Measurements from ENCODE around the gene GMPR.
"Not testable (repeated sequence)": the region's sequence is repeated elsewhere in the genome, so short reads cannot be mapped to it uniquely, and the experiment has no call there.

The GMPR gene

GRCh38 chr6:16225062-16225731 lies 13.2 kb upstream of the GMPR start:
- not testable (repeated sequence) for DNase-seq (ENCODE audit: low read depth)

DNA sequence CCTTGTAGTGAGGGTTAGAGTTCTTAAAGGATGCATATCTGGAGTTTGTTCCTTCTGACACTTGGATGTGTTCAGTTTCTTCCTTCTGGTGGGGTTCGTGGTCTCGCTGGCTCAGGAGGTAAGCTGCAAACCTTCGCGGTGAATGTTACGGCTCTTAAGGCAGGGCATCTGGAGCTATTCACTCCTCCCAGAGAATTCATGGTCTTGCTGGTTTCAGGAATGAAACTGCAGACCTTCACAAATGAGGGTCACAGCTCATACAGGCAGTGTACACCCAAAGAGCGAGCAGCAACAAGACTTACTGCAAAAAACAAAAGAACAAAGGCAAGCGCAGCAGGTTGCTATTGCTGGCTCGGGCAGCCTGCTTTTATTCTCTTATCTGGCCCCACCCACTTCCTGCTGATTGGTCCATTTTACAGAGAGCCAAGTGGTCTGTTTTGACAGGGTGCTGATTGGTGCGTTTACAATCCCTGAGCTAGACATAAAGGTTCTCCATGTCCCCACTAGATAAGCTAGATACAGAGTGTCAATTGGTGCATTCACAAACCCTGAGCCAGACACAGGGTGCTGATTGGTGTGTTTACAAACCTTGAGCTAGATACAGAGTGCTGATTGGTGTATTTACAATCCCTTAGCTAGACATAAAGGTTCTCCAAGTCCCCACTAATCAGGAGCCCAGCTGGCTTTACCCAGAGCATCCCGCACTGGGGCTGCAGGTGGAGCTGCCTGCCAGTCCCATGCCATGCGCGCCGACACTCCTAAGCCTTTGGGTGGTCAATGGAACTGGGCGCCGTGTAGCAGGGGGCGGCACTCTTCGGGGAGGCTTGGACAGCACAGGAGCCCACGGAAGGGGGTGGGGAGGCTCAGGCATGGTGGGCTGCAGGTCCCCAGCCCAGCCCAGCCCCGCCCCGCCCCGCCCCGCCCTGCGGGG lies 12.0 kb upstream of the GMPR start:
- DNase-seq (ENCODE audit: low read depth): not testable (repeated sequence)

GRCh38 chr6:16227048-16227562 lies 11.3 kb upstream of the GMPR start:
- no peak for DNase-seq (ENCODE audit: low read depth)

DNA sequence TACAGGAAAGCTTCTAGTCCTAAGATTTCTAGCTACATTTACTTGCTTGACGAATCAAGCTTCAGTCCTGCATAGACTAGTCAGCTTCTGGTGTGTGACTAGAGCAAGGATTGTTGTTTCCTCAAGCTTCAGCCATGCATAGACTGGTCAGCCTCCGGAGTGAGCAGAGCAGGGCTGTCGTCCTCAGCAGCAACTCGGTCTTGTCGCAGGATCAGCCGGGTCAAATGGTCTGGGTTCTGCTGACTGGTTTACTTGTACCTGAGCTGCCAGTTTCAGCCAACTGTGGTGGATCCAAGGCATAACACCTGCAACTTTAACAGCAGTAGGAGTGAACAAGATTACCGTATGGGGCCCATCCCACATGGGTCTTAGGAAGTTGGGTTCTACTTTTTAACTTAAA lies 10.8 kb upstream of the GMPR start:
- no peak for DNase-seq (ENCODE audit: low read depth)

DNA sequence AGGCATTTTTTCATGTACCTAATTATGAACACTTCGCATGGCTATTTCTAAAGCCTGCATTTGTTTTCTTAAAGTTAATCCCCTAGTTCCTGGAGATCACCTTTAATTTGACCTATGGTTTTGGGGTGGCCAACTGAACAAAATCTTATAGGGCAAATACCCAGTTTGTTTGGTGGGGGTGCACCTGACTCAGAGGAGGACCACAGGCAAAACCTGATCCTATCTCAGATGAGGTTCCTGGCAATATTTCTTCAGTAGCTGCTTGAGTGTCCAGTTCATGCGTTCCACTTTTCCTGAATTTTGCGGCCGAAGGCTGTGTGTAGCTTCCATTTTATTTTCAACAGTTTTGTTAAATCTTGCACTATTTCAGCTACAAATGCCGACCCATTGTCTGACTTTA lies 10.3 kb upstream of the GMPR start:
- no peak for DNase-seq (ENCODE audit: low read depth)

GRCh38 chr6:16228709-16229665 lies 9.4 kb upstream of the GMPR start:
- no peak for DNase-seq (ENCODE audit: low read depth)

DNA sequence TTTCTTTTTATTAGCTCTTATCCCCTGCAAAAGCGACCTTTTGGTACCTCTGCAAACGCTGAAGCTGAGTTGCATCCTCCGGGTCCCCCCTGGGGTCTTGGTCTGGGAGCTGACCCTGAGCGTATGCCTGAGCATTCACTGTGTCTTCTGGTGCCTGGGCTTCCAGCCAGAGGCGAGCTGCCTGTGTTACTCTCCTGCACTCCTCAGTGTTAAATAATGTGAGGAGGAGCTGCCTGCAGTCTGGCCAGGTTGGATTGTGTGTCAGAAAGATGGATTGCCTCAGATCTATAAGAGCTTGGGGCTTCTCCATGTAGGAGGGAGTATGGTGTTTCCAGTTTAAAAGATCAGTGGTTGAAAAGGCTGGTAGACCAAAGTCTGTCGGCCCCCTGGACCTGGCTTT lies 8.7 kb upstream of the GMPR start:
- DNase-seq (ENCODE audit: low read depth): no peak

GRCh38 chr6:16230953-16231352 lies 7.4 kb upstream of the GMPR start:
- no peak for DNase-seq (ENCODE audit: low read depth)

DNA sequence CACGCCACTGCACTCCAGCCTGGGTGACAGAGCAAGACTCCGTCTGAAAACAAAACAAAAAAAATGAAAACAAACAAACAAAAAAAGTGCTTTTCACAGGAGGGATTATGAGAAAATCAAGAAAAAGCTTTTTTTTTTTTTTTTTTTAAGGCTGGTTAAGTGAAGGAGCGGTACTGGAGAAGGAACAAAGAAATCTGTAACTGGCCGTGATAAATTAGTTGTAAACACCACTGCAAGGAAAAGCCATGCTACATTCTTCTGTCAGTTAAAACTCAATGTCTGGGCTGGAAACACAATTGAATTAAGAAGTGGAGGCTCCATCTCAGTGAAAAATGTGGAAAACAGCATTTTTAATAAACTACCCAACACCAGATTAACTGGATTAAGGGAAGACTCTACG lies 6.3 kb upstream of the GMPR start:
- DNase-seq (ENCODE audit: low read depth): no peak

- no peak for DNase-seq (ENCODE audit: low read depth)
Measured at GRCh38 chr6:16236009-16236501, 2.3 kb upstream of the GMPR start.

DNA sequence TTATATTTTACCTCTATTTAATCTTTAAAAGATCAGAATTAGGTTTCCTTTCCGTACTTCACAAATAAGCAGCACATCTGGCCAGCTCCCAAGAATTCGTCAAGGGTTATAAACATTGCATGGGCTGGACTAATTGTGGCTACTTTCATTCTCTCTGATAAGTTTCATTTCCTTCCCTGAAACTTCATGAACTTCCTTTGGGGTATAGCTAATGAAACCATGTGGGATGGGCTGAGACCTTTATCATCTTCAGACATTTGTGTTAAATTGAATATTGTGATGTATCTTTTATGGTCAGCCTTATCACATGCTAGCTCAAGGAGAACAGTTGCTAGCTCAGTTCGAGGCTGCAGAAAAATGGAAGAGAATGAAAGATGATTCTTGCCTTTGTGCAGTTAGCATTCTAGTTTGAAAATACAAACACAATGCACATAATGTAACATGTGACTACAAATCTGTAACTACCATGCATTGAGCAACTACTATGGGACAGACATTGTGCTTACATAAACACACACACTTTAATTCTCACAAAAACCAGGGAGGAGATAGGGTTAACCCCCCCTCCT lies 1.7 kb upstream of the GMPR start:
- DNase-seq (ENCODE audit: low read depth): no peak

DNA sequence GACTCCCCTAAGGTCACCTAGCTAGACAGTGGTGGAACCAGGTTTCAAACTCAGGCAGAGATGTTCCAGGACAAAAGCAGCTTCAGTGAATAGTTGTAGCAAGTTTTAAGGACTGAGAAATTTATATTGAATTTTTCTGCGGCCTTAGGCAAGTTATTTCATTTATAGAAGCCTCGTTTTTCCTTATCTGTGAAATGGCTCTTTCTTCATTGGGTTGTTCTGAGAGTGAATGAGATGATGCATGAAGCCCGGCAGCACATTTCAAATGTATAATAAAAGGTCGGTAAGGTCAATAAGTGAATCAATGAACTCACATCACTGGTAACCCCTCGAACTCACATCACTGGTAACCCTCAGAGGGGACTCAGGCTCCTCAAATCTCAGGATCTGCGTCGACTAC lies 1.1 kb upstream of the GMPR start:
- DNase-seq (ENCODE audit: low read depth): no peak

DNA sequence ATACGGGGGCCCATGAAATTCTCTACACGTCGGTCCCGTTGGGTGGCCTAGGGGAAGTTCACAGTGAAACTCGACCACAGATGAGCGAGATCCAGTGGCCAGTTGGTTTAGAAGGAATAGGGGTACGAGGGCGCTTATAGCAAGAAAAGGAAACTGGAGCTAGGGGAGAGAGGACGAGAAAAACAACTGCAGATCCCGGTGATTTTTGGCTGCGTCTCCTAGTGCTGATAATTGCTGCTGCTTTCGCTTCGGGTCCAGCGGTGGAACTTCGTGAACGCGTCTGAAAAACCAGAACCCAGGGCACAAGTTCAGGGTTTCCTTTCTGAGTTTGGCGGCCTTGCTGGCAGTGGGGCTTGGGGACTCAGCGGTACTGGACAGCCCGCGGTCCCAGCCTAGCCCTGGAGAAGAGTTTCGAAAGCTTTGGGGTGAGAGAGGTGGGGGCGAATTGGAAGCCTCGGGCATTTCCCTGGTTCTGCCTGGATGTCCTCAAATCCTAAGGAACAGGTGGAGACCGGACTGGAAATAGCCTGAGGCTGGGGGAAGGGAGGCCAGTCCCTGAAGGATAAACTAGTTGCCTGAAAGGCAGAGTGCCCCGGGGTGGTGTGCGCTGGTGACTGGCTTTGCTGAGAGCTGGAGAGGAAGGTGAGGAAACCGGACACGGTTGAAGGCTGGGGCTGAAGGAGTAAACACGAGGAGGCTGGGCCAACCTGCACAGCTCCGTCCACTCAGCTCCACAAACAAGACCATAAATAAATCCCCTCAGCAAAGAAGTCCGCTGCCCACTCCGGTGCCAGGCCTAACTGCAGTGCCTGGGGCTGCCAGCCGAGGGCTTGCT lies 793 bp downstream of the GMPR start:
- no peak for DNase-seq (ENCODE audit: low read depth)

GRCh38 chr6:16239798-16240123 lies 1.4 kb downstream of the GMPR start:
- DNase-seq (ENCODE audit: low read depth): no peak

GRCh38 chr6:16240589-16241320 lies 2.4 kb downstream of the GMPR start:
- no peak for DNase-seq (ENCODE audit: low read depth)

GRCh38 chr6:16241321-16241689 lies 2.9 kb downstream of the GMPR start:
- DNase-seq (ENCODE audit: low read depth): no peak

- DNase-seq (ENCODE audit: low read depth): peak; percentile 24
Measured at GRCh38 chr6:16243055-16243454, 4.7 kb downstream of the GMPR start.

GRCh38 chr6:16243664-16244063 lies 5.3 kb downstream of the GMPR start:
- DNase-seq (ENCODE audit: low read depth): no peak

DNA sequence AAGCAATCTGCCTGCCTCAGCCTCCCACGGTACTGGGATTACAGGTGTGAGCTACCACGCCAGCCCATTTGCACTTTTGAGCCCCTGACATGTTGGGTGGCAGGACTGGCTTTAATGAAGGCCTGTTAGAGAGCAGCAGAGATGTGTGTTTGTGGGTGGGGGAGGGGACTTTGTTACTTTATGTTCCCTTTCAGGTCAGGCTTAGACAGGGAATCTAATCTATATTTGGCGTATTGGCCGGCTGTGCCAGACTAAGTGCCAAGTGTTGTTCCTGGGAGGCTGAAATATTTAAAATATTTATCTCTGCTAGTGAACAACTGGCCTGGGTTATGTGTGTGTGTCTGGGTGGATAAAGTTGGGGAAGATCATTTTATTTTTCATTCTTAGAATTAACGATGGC lies 6.1 kb downstream of the GMPR start:
- no peak for DNase-seq (ENCODE audit: low read depth)

DNA sequence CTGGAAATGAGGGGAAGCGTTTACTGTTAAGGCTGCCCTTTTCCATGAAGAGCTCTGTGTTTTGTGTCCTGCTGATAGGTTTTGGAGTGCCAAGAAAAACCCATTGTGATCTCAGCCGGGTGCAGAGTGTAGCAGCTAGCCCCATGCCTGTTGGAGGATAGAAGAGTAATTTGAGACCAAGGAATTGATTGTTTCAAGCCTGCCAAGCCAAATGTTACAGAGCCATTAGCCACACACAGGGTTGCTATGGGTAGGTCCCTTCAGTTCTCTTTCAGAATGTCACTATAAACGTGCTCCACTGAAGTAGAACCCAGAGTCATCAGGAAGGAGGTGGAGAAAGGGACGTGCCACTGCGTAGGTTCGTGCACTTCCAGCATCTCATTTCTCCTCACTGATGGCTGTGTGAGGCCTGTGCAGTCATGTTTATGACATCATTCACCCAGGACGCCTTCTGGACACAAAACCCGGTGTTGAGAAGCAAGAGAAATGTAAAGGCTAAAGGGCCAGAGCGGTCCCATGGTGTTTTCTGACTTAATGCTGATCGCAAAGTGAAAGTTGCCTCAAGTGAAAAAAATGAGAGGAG lies 6.6 kb downstream of the GMPR start:
- DNase-seq (ENCODE audit: low read depth): no peak
